KMS-11 (cell line): Measurements from ENCODE around the gene CALR.

ENCODE experiments used
- H2AFZ ChIP-seq: fragments of 200-600 bp; sonication (generic); 2 replicates; pipeline ENCODE4 v1.6.1; 2016; ENCODE audit warnings: antibody characterized with exemption, mixed run types, low read depth
- H3K27ac ChIP-seq: fragments of 200-600 bp; sonication (generic); 2 replicates; pipeline ENCODE4 v1.6.1; 2016; ENCODE audit warnings: mild to moderate bottlenecking, mixed run types
- H3K27me3 ChIP-seq: fragments of 200-600 bp; sonication (generic); 2 replicates; pipeline ENCODE4 v1.6.1; 2017; ENCODE audit warnings: mild to moderate bottlenecking, low read depth, mixed run types, moderate library complexity; ENCODE audit not compliant: insufficient read depth
- H3K36me3 ChIP-seq: fragments of 200-600 bp; sonication (generic); 2 replicates; pipeline ENCODE4 v1.6.1; 2017; ENCODE audit warnings: mild to moderate bottlenecking, mixed run types; ENCODE audit not compliant: insufficient read depth
- H3K4me1 ChIP-seq: fragments of 200-600 bp; sonication (generic); 2 replicates; pipeline ENCODE4 v1.6.1; 2016; ENCODE audit warnings: mild to moderate bottlenecking, low read depth, mixed run types; ENCODE audit not compliant: poor library complexity, severe bottlenecking
- H3K4me2 ChIP-seq: fragments of 200-600 bp; sonication (generic); 2 replicates; pipeline ENCODE4 v1.7.0; 2016; ENCODE audit warnings: mild to moderate bottlenecking, mixed run types
- H3K4me3 ChIP-seq: fragments of 200-600 bp; sonication (generic); IDR thresholded peaks from 2 replicates; pipeline ENCODE4 v1.6.1; 2017; ENCODE audit warnings: low read depth, low read length, mixed read lengths; ENCODE audit not compliant: insufficient read depth
- H3K79me2 ChIP-seq: fragments of 200-600 bp; sonication (generic); 2 replicates; pipeline ENCODE4 v1.6.1; 2016; ENCODE audit warnings: low read depth, mixed run types; ENCODE audit not compliant: insufficient read depth
- H3K9ac ChIP-seq: fragments of 200-600 bp; sonication (generic); 2 replicates; pipeline ENCODE4 v1.6.1; 2016; ENCODE audit warnings: mild to moderate bottlenecking, mixed run types
- H4K20me1 ChIP-seq: fragments of 200-600 bp; sonication (generic); 2 replicates; pipeline ENCODE4 v1.6.1; 2016; ENCODE audit warnings: mild to moderate bottlenecking, mixed run types; ENCODE audit not compliant: insufficient read depth
- TF ChIP-seq, protein P1 (sequence below): fragments of 200-600 bp; sonication (generic); conservative IDR thresholded peaks from 2 replicates; pipeline ENCODE4 v1.6.1; 2017; ENCODE audit warnings: low read depth, mild to moderate bottlenecking, antibody characterized with exemption, low read length, moderate library complexity, mixed read lengths

The CALR gene

DNA sequence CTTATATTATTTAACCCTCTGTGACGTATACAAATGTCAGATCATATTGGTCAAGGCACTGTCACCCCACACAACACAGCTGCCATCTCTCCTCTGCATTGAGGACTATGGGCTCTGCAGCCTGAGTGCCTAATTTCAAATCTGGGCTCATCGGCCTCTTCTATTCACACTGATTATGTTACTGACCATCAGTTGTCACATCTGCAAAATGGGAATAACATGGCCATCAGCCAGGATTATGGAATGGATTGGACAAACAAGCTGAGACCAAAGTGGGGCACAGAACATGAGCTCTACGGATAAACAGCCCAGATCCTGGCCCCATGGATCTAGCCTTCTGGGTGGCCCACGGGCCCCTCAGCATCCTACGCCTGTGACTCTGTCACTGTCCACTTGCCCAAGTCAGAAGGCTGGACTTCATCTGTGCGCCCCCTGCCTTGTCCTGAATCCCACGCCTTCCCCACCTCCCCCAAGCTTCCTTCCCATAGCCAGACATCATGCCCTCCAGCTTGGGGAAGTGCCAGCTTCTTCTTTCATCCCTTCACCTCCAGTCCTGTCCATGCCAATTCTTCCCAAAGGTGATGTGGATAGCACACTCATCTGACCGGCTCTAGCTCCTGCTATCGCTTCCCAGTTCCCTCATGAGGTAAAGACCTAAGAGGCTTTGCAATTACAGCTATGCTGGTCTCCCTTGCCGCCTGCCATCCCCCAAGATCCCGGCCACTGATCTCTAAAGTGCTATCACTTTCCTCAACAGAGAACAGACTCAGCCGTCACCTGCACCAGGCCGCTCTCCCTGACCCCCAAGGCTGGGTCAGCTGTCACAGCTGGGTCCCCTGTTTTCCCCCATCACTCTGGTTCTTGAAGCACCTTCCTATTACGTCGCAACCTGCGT, 5.8 kb upstream of the CALR start:
- peak overlapping the region; percentile 89 for H3K4me2 ChIP-seq
- H3K36me3 ChIP-seq: peaks cover 9% of the 10 kb centered on the region; the same call in 1 of the 2 replicates
- TF ChIP-seq, protein P1, sequence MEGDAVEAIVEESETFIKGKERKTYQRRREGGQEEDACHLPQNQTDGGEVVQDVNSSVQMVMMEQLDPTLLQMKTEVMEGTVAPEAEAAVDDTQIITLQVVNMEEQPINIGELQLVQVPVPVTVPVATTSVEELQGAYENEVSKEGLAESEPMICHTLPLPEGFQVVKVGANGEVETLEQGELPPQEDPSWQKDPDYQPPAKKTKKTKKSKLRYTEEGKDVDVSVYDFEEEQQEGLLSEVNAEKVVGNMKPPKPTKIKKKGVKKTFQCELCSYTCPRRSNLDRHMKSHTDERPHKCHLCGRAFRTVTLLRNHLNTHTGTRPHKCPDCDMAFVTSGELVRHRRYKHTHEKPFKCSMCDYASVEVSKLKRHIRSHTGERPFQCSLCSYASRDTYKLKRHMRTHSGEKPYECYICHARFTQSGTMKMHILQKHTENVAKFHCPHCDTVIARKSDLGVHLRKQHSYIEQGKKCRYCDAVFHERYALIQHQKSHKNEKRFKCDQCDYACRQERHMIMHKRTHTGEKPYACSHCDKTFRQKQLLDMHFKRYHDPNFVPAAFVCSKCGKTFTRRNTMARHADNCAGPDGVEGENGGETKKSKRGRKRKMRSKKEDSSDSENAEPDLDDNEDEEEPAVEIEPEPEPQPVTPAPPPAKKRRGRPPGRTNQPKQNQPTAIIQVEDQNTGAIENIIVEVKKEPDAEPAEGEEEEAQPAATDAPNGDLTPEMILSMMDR: no peak
- H3K9ac ChIP-seq: peak overlapping the region; percentile 75
- peak overlapping the region; percentile 85 for H2AFZ ChIP-seq
- H3K27ac ChIP-seq: peak overlapping the region; percentile 34; the same call in 1 of the 2 replicates
- H3K27me3 ChIP-seq: no peaks in the 10 kb centered on the region
- peaks cover 25% of the 10 kb centered on the region for H3K79me2 ChIP-seq
- H3K4me1 ChIP-seq: peaks cover 29% of the 10 kb centered on the region
- no peak overlapping the region for H3K4me3 ChIP-seq
- H4K20me1 ChIP-seq: no peaks in the 10 kb centered on the region

DNA sequence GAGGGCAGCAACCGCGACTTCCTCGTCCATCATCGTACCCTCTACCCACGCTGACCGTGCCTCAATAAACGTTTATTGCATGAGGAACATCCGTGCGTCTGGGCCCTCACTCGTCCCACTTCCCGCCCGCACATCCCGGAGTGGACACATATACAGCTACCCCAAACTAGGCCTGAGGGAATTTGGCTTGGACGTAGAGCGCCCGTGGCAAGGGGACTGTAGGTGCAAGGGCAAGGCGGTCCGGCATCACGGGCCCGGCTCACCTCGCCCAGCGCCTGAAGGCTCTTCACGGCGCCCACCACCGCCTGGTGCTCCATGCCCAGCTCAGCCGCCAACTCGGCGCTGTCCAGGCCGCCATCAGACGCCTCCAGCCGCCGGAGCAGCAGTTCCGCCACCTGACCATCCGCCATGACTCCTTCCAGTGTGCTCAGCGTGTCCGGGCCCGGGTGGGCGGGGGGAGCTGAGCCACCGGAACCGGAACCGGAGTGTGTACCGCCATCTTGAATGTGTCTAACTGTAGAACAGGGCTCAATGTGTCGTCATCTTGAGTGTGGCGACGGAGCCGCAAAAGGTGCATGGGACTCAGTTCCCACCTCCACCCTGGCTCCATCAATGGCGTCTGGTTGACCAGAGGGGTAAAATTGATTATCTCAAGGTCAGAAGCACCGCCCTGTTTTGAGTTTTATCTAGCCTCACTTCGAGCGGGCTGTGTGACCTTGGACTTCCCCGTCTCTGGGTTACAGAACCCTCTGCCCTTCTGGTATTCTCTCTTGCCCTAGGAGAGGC, 4.9 kb upstream of the CALR start, which contains the start of gene FARSA:
TSS of gene FARSA (minus strand) at position 425 of the 786 bp plus-strand sequence. CDS start at position 410, 15 bp downstream.
- H3K27ac ChIP-seq: peak within 1 kb of the TSS; percentile 34; the same call in 1 of the 2 replicates
- no peaks in the 10 kb centered on the region for H3K27me3 ChIP-seq
- peak within 1 kb of the TSS; percentile 89 for H3K4me2 ChIP-seq
- H3K9ac ChIP-seq: peak within 1 kb of the TSS; percentile 75
- peaks cover 32% of the 10 kb centered on the region for H3K4me1 ChIP-seq
- H3K4me3 ChIP-seq: no peak within 1 kb of the TSS
- H3K79me2 ChIP-seq: peaks cover 27% of the 10 kb centered on the region
- peaks cover 9% of the 10 kb centered on the region; the same call in 1 of the 2 replicates for H3K36me3 ChIP-seq
- H2AFZ ChIP-seq: peak within 1 kb of the TSS; percentile 85
- TF ChIP-seq, protein P1: no peak
- no peaks in the 10 kb centered on the region for H4K20me1 ChIP-seq

DNA sequence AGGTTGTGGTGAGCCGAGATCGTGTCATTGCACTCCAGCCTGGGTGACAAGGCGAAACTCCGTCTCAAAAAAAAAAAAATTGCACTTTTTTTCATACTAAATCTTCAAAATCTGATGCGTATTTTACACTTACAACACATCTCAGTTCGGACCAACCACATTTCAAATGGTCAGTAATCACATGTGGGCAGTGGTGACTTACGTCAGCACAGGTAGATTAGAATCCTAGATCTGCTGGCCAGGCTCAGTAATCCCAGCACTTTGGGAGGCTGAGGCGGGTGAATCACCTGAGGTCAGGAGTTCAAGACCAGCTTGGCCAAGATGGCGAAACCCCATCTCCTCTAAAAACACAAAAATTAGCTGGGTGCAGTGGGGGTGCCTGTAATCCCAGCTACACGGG, 3.3 kb upstream of the CALR start:
- Histone ChIP-seq H3K36me3 (peaks cover 11% of the 10 kb centered on the region), H3K4me1 (peaks cover 39% of the 10 kb centered on the region), H2AFZ (no peak overlapping the region), H3K4me2 (no peak overlapping the region), H3K4me3 (no peak overlapping the region), H3K79me2 (peaks cover 43% of the 10 kb centered on the region), H4K20me1 (peaks cover 7% of the 10 kb centered on the region), H3K27me3 (no peaks in the 10 kb centered on the region), H3K9ac (no peak overlapping the region), H3K27ac (no peak overlapping the region)
- TF ChIP-seq, protein P1: no peak

DNA sequence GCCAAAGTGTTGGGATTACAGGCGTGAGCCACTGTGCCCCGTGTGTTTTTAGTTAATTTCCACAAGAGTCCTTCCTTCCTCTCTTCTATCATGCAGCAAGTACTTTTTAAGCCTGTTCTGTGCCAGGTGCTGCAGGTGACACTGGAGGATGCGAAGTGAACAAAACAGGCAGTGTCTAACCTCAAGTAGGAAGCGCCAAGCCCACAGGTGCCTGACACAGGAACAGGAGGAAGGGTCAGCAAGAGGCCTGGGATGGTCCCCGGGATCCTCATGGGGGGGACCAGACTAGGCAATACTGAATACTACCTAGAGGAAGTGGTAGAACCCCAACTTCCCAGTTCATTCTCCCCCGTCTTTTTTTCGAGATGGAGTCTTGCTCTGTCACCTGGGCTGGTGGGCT, 1.8 kb upstream of the CALR start:
- H3K27me3 ChIP-seq: no peaks in the 10 kb centered on the region
- H3K4me3 ChIP-seq: no peak overlapping the region
- peaks cover 23% of the 10 kb centered on the region for H3K36me3 ChIP-seq
- H2AFZ ChIP-seq: no peak overlapping the region
- H3K79me2 ChIP-seq: peaks cover 51% of the 10 kb centered on the region
- H3K9ac ChIP-seq: no peak overlapping the region
- TF ChIP-seq, protein P1: no peak
- peaks cover 11% of the 10 kb centered on the region for H4K20me1 ChIP-seq
- no peak overlapping the region for H3K27ac ChIP-seq
- no peak overlapping the region for H3K4me2 ChIP-seq
- peaks cover 54% of the 10 kb centered on the region for H3K4me1 ChIP-seq
